HG02623 (cell line): Measurements from ENCODE around the gene IL17REL.

Experiments used
- ATAC-seq: cut with Tn5 transposase; IDR thresholded peaks from one replicate; pipeline ENCODE4 v1.9.1; 2021; ENCODE audit warnings: moderate library complexity; ENCODE audit not compliant: unreplicated experiment

Gene IL17REL

GRCh38 chr22:49970528-49971231 is 41.9 kb downstream of the IL17REL start:
- peak; percentile 59 for ATAC-seq

- no peak for ATAC-seq
Observed at GRCh38 chr22:49969751-49970527, 42.6 kb downstream of the IL17REL start.

- ATAC-seq = no peak
Observed at GRCh38 chr22:49968831-49969661, 43.5 kb downstream of the IL17REL start.

- ATAC-seq = no peak
Observed at GRCh38 chr22:49968313-49968830, 44.2 kb downstream of the IL17REL start.

GRCh38 chr22:49967706-49968208 is 44.8 kb downstream of the IL17REL start:
- ATAC-seq = no peak

GRCh38 chr22:49966774-49967705 is 45.5 kb downstream of the IL17REL start:
- no peak for ATAC-seq

- no peak for ATAC-seq
Observed at GRCh38 chr22:49966041-49966773, 46.4 kb downstream of the IL17REL start.

GRCh38 chr22:49965091-49966040 is 47.2 kb downstream of the IL17REL start:
- ATAC-seq = no peak

- ATAC-seq = no peak
Observed at GRCh38 chr22:49964136-49965090, 48.2 kb downstream of the IL17REL start.

- no peak for ATAC-seq
Observed at GRCh38 chr22:49963647-49964026, 48.9 kb downstream of the IL17REL start.

GRCh38 chr22:49962751-49963646 is 49.6 kb downstream of the IL17REL start:
- ATAC-seq = no peak

- ATAC-seq = no peak
Observed at GRCh38 chr22:49962012-49962750, 50.4 kb downstream of the IL17REL start.

GRCh38 chr22:49961601-49962011 is 51.0 kb downstream of the IL17REL start:
- no peak for ATAC-seq

- ATAC-seq = no peak
Observed at GRCh38 chr22:49961005-49961600, 51.5 kb downstream of the IL17REL start.
